HFF-Myc (cell line): ENCODE measurements around the gene FABP1.

Experiments
- DNase-seq: peaks from one replicate; pipeline ENCODE4 v3.0.0-alpha.2; 2011; ENCODE audit warnings: low read depth; ENCODE audit errors: extremely low read depth
- H3K4me3 ChIP-seq: replicated peaks from 2 replicates; pipeline ENCODE4 v1.5.1; 2011; ENCODE audit warnings: low read depth, mild to moderate bottlenecking, control low read depth, low read length
- CTCF ChIP-seq: IDR thresholded peaks from 2 replicates; pipeline ENCODE4 v1.5.1; 2012; ENCODE audit warnings: mild to moderate bottlenecking, low read depth, low read length, control low read depth; ENCODE audit errors: missing control alignments

FABP1 gene

GRCh38 chr2:88092773-88093172 lies 35.1 kb downstream of the FABP1 start:
- TF ChIP-seq CTCF = no peak

GRCh38 chr2:88091943-88092342 lies 35.9 kb downstream of the FABP1 start:
- no peak for TF ChIP-seq CTCF
- DNase-seq = no peak

More at GRCh38 chr2:88092773-88093172, 35.1 kb downstream of the FABP1 start:
- no peak for DNase-seq
- no peak overlapping the region for H3K4me3 ChIP-seq

GRCh38 chr2:88090446-88091283 lies 37.2 kb downstream of the FABP1 start:
- no peak for DNase-seq
- no peak overlapping the region for H3K4me3 ChIP-seq
- no peak for TF ChIP-seq CTCF

More at GRCh38 chr2:88091943-88092342, 35.9 kb downstream of the FABP1 start:
- H3K4me3 ChIP-seq = no peak overlapping the region

- TF ChIP-seq CTCF = no peak
- no peak for DNase-seq
Observed at GRCh38 chr2:88088999-88089398, 38.9 kb downstream of the FABP1 start.

GRCh38 chr2:88087763-88088162 lies 40.1 kb downstream of the FABP1 start:
- no peak for DNase-seq
- H3K4me3 ChIP-seq = no peak overlapping the region
- no peak for TF ChIP-seq CTCF

More at GRCh38 chr2:88088999-88089398, 38.9 kb downstream of the FABP1 start:
- no peak overlapping the region for H3K4me3 ChIP-seq

GRCh38 chr2:88087073-88087472 lies 40.8 kb downstream of the FABP1 start:
- no peak for TF ChIP-seq CTCF
- no peak for DNase-seq
- no peak overlapping the region for H3K4me3 ChIP-seq

GRCh38 chr2:88086401-88086800 lies 41.5 kb downstream of the FABP1 start:
- no peak for TF ChIP-seq CTCF
- H3K4me3 ChIP-seq = no peak overlapping the region
- DNase-seq = no peak
